Measurements from ENCODE around the gene ZBTB5. TPM values are rescaled to one million over a fixed set of nuclear protein-coding genes. Genes with fewer than 3 reads are reported as not detected.
A peak's percentile ranks its signal among the peaks of the same experiment; 100 is the strongest.

ZBTB5 gene
- total and polyA plus RNA-seq, 9 of the 15 experiments (the other 6 are each of a cell fraction or from before 2014, with no cell fraction given): 2.3 to 43.2 (median 15.5) TPM

GRCh38 chr9:37471942-37472684, 6.9 kb upstream of the ZBTB5 start (continued):
- no peak for TF ChIP-seq TSHZ1 (CRISPR knock-in tag; IDR thresholded peaks at IDR 0.05)
- no peak for TF ChIP-seq PURB (CRISPR knock-in tag; IDR thresholded peaks at IDR 0.05; ENCODE audit: low read depth)
- TF ChIP-seq MLX (CRISPR knock-in tag; conservative IDR thresholded peaks at IDR 0.05): no peak
- TF ChIP-seq ZNF217 (CRISPR knock-in tag; IDR thresholded peaks at IDR 0.05): no peak
- TF ChIP-seq PREB (CRISPR knock-in tag; IDR thresholded peaks at IDR 0.05): no peak
- TF ChIP-seq NBN (IDR thresholded peaks at IDR 0.05; ENCODE audit: low read depth): no peak
- TF ChIP-seq ZNF655 (CRISPR knock-in tag; IDR thresholded peaks at IDR 0.05): no peak
- no peak for TF ChIP-seq SLC30A9 (CRISPR knock-in tag; IDR thresholded peaks at IDR 0.05)
- peak in 1 of 2 experiments; percentile 18; a peak in 1 of 4 replicates for TF ChIP-seq FOXK2 (conservative IDR thresholded peaks at IDR 0.05 in 1 of 2, IDR thresholded peaks at IDR 0.05 in 1 of 2; ENCODE audit: low read depth in 2 of 2)
- TF ChIP-seq MEF2D (tag; conservative IDR thresholded peaks at IDR 0.05; ENCODE audit: low read depth): no peak
- TF ChIP-seq ILK (tag; IDR thresholded peaks at IDR 0.05; ENCODE audit: borderline replicate concordance, low read depth): no peak
- TF ChIP-seq PCBP2 (IDR thresholded peaks at IDR 0.05; ENCODE audit: low read depth, low read length, poor library complexity, severe bottlenecking): no peak
- no peak for TF ChIP-seq ZNF76 (CRISPR knock-in tag; IDR thresholded peaks at IDR 0.05; ENCODE audit: borderline replicate concordance)
- no peak for TF ChIP-seq HMGN3 (IDR thresholded peaks at IDR 0.05; ENCODE audit: borderline replicate concordance, extremely low read depth, insufficient read length, low read depth, low read length)
- TF ChIP-seq NONO (IDR thresholded peaks at IDR 0.05; ENCODE audit: low read depth in 2 of 2, low read length in 1 of 2): no peak
- TF ChIP-seq ZHX1 (conservative IDR thresholded peaks at IDR 0.05; ENCODE audit: low read length): no peak
- TF ChIP-seq ZFP36 (IDR thresholded peaks at IDR 0.05; ENCODE audit: low read depth, low read length, partially characterized antibody): no peak

All from K562 (cell line).